K562 (cell line): ENCODE data around the gene CEP162. TPM values are rescaled to one million over a fixed set of nuclear protein-coding genes. Genes with fewer than 3 reads are reported as not detected.

ENCODE experiments used
- CBX2 ChIP-seq: fragments of 200-600 bp; sonication (generic); IDR thresholded peaks from one replicate; pipeline ENCODE4 v1.6.1; 2012; ENCODE audit warnings: mild to moderate bottlenecking, low read length, inconsistent platforms; ENCODE audit not compliant: insufficient read depth, poor library complexity, severe bottlenecking
- DNMT1 ChIP-seq: fragments of 450-650 bp; IDR thresholded peaks from 2 replicates; pipeline ENCODE4 v1.6.1; 2016; ENCODE audit warnings: antibody characterized with exemption, mild to moderate bottlenecking
- GABPA ChIP-seq: fragments of 200-800 bp; sonication (Bioruptor generic); conservative IDR thresholded peaks from 2 replicates; pipeline ENCODE4 v1.6.1; 2016; ENCODE audit warnings: low read depth, missing genetic modification characterization, missing compliant biosample characterization
- MEIS2 ChIP-seq: fragments of 450-650 bp; IDR thresholded peaks from 2 replicates; pipeline ENCODE4 v1.6.1; 2014; ENCODE audit warnings: mild to moderate bottlenecking; ENCODE audit not compliant: partially characterized antibody
- TAF7 ChIP-seq: fragments of 450-650 bp; IDR thresholded peaks from 2 replicates; pipeline ENCODE4 v1.6.1; 2016; ENCODE audit warnings: missing genetic modification characterization, missing compliant biosample characterization
- YBX1 ChIP-seq: fragments of 450-650 bp; IDR thresholded peaks from 2 replicates; pipeline ENCODE4 v1.7.1; 2016; ENCODE audit warnings: mild to moderate bottlenecking
- ZNF699 ChIP-seq: fragments of 250-450 bp; sonication (Bioruptor Pico); IDR thresholded peaks from 2 replicates; pipeline ENCODE4 v1.8.0; 2021; ENCODE audit warnings: mild to moderate bottlenecking, moderate library complexity; ENCODE audit not compliant: insufficient replicate concordance
- ZNF76 ChIP-seq: fragments of 250-450 bp; sonication (Bioruptor Pico); IDR thresholded peaks from 2 replicates; pipeline ENCODE4 v1.4.0; 2020; ENCODE audit warnings: mild to moderate bottlenecking, moderate library complexity, borderline replicate concordance
- ZSCAN29 ChIP-seq: fragments of 450-650 bp; IDR thresholded peaks from 2 replicates; pipeline ENCODE4 v1.6.1; 2017
- polyA plus RNA-seq, 8 experiments: library from polyadenylated mRNA; depleted of rRNA in 4 of 8; stranded (reverse) in 5 of 8; unstranded in 3 of 8; fragments of >200 nt; fragmentation: Nextera tagmentation in 2 of 8; fragmentation: Illumina TruSeq in 1 of 8; extraction: Ambion mirVana in 2 of 8; extraction: Trizol in 1 of 8; gene quantifications; 2 replicates each; pipeline versions ENCODE4 v1.2.1 to v1.2.3, GENCODE V29; 2011 to 2014; ENCODE audit warnings: inconsistent platforms in 1 of 8, missing spikeins in 1 of 8
- total RNA-seq, 7 experiments: library from RNA; depleted of rRNA in 6 of 7; stranded (reverse); fragments of >200 nt in 6 of 7; fragmentation: Illumina TruSeq in 2 of 7; extraction: Trizol in 2 of 7; gene quantifications; 2 replicates each; pipeline versions ENCODE4 v1.2.1 to v1.2.3, GENCODE V29; 2011 to 2021; ENCODE audit warnings: low replicate concordance in 1 of 7
- TF ChIP-seq, protein P1 (sequence below): fragments of 200-600 bp; sonication (generic); IDR thresholded peaks from one replicate; pipeline ENCODE4 v1.6.1; 2012; ENCODE audit warnings: mild to moderate bottlenecking, low read depth, low read length, inconsistent platforms
- TF ChIP-seq, protein P2 (sequence below), 2 experiments: fragments of 200-800 bp in 1 of 2; sonication (Bioruptor generic) in 1 of 2; sonication (generic) in 1 of 2; formaldehyde crosslinking in 1 of 2; IDR thresholded peaks in 1 of 2; conservative IDR thresholded peaks in 1 of 2; 2 replicates each; pipeline versions ENCODE4 v1.5.0 to v1.6.1; 2016 to 2020; ENCODE audit warnings: missing compliant biosample characterization in 1 of 2, missing genetic modification characterization in 1 of 2, missing genetic modification reagents in 1 of 2

CEP162 gene
- total and polyA plus RNA-seq, 9 of the 15 experiments (the other 6 are each of a cell fraction or from before 2014, with no cell fraction given), result 3.9 to 8.6 (median 6.7) TPM

DNA sequence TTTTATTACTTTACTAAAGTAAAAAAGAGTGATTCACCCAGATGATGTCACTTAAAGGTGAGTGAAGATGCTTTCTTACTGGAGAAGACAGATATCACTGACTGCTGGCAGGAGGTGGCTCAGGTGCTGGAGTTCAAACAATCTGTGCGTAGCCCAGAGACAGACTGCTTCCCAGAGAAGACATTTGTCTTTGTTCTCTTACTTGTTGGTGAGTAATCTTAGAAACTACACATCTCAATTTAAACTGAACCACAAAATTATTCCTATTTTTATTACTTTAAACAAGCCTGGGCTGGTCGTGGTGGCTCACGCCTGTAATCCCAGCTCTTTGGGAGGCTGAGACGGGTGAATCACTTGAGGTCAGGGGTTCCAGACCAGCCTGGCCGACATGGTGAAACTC is 92.2 kb downstream of the CEP162 start (continued):
- TF ChIP-seq, protein P1, sequence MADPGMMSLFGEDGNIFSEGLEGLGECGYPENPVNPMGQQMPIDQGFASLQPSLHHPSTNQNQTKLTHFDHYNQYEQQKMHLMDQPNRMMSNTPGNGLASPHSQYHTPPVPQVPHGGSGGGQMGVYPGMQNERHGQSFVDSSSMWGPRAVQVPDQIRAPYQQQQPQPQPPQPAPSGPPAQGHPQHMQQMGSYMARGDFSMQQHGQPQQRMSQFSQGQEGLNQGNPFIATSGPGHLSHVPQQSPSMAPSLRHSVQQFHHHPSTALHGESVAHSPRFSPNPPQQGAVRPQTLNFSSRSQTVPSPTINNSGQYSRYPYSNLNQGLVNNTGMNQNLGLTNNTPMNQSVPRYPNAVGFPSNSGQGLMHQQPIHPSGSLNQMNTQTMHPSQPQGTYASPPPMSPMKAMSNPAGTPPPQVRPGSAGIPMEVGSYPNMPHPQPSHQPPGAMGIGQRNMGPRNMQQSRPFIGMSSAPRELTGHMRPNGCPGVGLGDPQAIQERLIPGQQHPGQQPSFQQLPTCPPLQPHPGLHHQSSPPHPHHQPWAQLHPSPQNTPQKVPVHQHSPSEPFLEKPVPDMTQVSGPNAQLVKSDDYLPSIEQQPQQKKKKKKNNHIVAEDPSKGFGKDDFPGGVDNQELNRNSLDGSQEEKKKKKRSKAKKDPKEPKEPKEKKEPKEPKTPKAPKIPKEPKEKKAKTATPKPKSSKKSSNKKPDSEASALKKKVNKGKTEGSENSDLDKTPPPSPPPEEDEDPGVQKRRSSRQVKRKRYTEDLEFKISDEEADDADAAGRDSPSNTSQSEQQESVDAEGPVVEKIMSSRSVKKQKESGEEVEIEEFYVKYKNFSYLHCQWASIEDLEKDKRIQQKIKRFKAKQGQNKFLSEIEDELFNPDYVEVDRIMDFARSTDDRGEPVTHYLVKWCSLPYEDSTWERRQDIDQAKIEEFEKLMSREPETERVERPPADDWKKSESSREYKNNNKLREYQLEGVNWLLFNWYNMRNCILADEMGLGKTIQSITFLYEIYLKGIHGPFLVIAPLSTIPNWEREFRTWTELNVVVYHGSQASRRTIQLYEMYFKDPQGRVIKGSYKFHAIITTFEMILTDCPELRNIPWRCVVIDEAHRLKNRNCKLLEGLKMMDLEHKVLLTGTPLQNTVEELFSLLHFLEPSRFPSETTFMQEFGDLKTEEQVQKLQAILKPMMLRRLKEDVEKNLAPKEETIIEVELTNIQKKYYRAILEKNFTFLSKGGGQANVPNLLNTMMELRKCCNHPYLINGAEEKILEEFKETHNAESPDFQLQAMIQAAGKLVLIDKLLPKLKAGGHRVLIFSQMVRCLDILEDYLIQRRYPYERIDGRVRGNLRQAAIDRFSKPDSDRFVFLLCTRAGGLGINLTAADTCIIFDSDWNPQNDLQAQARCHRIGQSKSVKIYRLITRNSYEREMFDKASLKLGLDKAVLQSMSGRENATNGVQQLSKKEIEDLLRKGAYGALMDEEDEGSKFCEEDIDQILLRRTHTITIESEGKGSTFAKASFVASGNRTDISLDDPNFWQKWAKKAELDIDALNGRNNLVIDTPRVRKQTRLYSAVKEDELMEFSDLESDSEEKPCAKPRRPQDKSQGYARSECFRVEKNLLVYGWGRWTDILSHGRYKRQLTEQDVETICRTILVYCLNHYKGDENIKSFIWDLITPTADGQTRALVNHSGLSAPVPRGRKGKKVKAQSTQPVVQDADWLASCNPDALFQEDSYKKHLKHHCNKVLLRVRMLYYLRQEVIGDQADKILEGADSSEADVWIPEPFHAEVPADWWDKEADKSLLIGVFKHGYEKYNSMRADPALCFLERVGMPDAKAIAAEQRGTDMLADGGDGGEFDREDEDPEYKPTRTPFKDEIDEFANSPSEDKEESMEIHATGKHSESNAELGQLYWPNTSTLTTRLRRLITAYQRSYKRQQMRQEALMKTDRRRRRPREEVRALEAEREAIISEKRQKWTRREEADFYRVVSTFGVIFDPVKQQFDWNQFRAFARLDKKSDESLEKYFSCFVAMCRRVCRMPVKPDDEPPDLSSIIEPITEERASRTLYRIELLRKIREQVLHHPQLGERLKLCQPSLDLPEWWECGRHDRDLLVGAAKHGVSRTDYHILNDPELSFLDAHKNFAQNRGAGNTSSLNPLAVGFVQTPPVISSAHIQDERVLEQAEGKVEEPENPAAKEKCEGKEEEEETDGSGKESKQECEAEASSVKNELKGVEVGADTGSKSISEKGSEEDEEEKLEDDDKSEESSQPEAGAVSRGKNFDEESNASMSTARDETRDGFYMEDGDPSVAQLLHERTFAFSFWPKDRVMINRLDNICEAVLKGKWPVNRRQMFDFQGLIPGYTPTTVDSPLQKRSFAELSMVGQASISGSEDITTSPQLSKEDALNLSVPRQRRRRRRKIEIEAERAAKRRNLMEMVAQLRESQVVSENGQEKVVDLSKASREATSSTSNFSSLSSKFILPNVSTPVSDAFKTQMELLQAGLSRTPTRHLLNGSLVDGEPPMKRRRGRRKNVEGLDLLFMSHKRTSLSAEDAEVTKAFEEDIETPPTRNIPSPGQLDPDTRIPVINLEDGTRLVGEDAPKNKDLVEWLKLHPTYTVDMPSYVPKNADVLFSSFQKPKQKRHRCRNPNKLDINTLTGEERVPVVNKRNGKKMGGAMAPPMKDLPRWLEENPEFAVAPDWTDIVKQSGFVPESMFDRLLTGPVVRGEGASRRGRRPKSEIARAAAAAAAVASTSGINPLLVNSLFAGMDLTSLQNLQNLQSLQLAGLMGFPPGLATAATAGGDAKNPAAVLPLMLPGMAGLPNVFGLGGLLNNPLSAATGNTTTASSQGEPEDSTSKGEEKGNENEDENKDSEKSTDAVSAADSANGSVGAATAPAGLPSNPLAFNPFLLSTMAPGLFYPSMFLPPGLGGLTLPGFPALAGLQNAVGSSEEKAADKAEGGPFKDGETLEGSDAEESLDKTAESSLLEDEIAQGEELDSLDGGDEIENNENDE, result no peak
- TF ChIP-seq TAF7 (tag) (no peak), GABPA (no peak), YBX1 (no peak), ZNF699 (CRISPR knock-in tag) (no peak), MEIS2 (no peak), DNMT1 (no peak), ZNF76 (CRISPR knock-in tag) (no peak), CBX2 (no peak), ZSCAN29 (no peak)
- TF ChIP-seq, protein P2, sequence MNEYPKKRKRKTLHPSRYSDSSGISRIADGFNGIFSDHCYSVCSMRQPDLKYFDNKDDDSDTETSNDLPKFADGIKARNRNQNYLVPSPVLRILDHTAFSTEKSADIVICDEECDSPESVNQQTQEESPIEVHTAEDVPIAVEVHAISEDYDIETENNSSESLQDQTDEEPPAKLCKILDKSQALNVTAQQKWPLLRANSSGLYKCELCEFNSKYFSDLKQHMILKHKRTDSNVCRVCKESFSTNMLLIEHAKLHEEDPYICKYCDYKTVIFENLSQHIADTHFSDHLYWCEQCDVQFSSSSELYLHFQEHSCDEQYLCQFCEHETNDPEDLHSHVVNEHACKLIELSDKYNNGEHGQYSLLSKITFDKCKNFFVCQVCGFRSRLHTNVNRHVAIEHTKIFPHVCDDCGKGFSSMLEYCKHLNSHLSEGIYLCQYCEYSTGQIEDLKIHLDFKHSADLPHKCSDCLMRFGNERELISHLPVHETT (CRISPR knock-in tag; conservative IDR thresholded peaks at IDR 0.05 in 1 of 2, IDR thresholded peaks at IDR 0.05 in 1 of 2), result no peak
